HG03066 (cell line): ENCODE measurements around the gene SSC4D.
"Not testable (repeated sequence)": the region's sequence is repeated elsewhere in the genome, so short reads cannot be mapped to it uniquely, and the experiment has no call there.

Experiments
- ATAC-seq: cut with Tn5 transposase; IDR thresholded peaks from one replicate; pipeline ENCODE4 v1.9.1; 2021; ENCODE audit warnings: low read depth; ENCODE audit not compliant: unreplicated experiment

The SSC4D gene

GRCh38 chr7:76387789-76388188 lies 21.7 kb downstream of the SSC4D start:
- not testable (repeated sequence) for ATAC-seq

- no peak for ATAC-seq
Measured at GRCh38 chr7:76386691-76387260, 22.7 kb downstream of the SSC4D start.

GRCh38 chr7:76383089-76383944 lies 26.2 kb downstream of the SSC4D start:
- no peak for ATAC-seq

GRCh38 chr7:76381814-76382213 lies 27.7 kb downstream of the SSC4D start:
- no peak for ATAC-seq

GRCh38 chr7:76380623-76380966 lies 28.9 kb downstream of the SSC4D start:
- ATAC-seq = no peak

- no peak for ATAC-seq
Measured at GRCh38 chr7:76377186-76377918, 32.1 kb downstream of the SSC4D start.

GRCh38 chr7:76375251-76375650 lies 34.2 kb downstream of the SSC4D start:
- no peak for ATAC-seq

- ATAC-seq = no peak
Measured at GRCh38 chr7:76372984-76373833, 36.3 kb downstream of the SSC4D start.

GRCh38 chr7:76371396-76371795 lies 38.1 kb downstream of the SSC4D start:
- no peak for ATAC-seq

GRCh38 chr7:76369018-76369417 lies 40.5 kb downstream of the SSC4D start:
- no peak for ATAC-seq

- ATAC-seq = no peak
Measured at GRCh38 chr7:76368190-76368589, 41.3 kb downstream of the SSC4D start.

- peak; percentile 2 for ATAC-seq
Measured at GRCh38 chr7:76364198-76364584, 45.3 kb downstream of the SSC4D start.

- ATAC-seq = not testable (repeated sequence)
Measured at GRCh38 chr7:76363754-76364153, 45.7 kb downstream of the SSC4D start.

GRCh38 chr7:76359978-76360638 lies 49.4 kb downstream of the SSC4D start:
- no peak for ATAC-seq

- ATAC-seq = peak; percentile 89
Measured at GRCh38 chr7:76359111-76359977, 50.2 kb downstream of the SSC4D start.

- peak; percentile 69 for ATAC-seq
Measured at GRCh38 chr7:76358481-76359110, 50.9 kb downstream of the SSC4D start, which contains the start of gene YWHAG. Gene YWHAG, minus strand, starts transcription at chr7:76358991. Its CDS starts 183 bp downstream, at chr7:76358808.

GRCh38 chr7:76358011-76358480 lies 51.5 kb downstream of the SSC4D start:
- ATAC-seq = peak; percentile 27

- ATAC-seq = no peak
Measured at GRCh38 chr7:76357475-76358010, 52.0 kb downstream of the SSC4D start.
